ENCODE data around the gene CYP27C1.

DNA sequence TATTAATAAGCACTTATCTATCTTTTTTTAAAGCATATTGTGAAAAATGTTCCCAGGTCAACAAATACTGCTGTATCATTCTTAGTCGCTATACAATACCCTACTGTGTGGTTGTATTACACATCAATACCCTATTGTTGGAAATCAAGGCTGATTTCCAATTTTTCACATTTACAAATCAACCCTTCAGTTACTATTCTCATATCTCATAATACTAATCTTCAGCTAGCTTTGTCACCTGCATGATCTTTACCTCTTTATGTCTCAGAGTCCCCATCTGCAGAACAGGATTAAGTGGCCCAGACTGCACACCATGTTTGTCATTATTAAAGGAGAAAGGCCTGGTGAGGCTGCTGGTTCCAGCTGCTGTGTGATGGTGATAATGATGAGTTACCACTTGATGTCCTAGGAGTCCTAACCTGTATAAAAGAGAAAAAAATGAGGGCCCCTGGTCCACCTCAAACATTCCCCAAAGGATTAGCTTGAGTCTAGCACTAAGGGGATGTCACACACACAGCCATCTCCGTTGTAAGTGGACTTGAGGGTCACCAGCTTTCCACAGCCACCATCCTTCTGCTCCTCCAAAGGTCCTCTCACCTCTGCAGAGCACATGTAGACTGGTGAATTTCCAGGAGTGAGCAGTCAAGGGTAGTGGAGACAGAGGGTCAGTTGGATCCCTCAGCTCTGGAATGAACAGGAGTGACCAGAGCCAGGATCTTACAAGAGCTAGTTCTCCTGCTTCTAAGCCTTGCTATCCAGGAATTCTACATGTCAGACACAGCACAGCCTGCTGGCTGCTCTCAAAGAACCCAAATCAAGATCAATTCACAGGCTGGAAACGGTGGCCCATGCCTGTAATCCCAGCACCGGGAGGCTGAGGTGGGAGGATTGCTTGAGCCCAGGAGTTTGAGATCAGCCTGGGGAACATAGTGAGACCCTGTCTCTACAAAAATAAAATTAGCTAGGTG is 77.2 kb downstream of the CYP27C1 start:
- TF ChIP-seq SMARCC2 (IDR thresholded peaks at IDR 0.05): no peak
- TF ChIP-seq MXI1 (IDR thresholded peaks at IDR 0.05; ENCODE audit: borderline replicate concordance, low read depth, low read length): no peak
- TF ChIP-seq, protein P1, sequence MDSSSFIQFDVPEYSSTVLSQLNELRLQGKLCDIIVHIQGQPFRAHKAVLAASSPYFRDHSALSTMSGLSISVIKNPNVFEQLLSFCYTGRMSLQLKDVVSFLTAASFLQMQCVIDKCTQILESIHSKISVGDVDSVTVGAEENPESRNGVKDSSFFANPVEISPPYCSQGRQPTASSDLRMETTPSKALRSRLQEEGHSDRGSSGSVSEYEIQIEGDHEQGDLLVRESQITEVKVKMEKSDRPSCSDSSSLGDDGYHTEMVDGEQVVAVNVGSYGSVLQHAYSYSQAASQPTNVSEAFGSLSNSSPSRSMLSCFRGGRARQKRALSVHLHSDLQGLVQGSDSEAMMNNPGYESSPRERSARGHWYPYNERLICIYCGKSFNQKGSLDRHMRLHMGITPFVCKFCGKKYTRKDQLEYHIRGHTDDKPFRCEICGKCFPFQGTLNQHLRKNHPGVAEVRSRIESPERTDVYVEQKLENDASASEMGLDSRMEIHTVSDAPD (CRISPR knock-in tag; IDR thresholded peaks at IDR 0.05): no peak
- TF ChIP-seq MAX (IDR thresholded peaks at IDR 0.05): no peak
- TF ChIP-seq HNRNPH1 (optimal IDR thresholded peaks at IDR 0.05; ENCODE audit: low read depth, low read length): no peak
- no peak for TF ChIP-seq FOSL2 (CRISPR knock-in tag; IDR thresholded peaks at IDR 0.05)
- TF ChIP-seq ZNF44 (CRISPR knock-in tag; IDR thresholded peaks at IDR 0.05): no peak
- no peak for TF ChIP-seq MEIS2 (CRISPR knock-in tag; IDR thresholded peaks at IDR 0.05)

Measured in HepG2 (cell line).